H9 (cell line): ENCODE data around the gene NR1D1. TPM values are rescaled to one million over a fixed set of nuclear protein-coding genes. Genes with fewer than 3 reads are reported as not detected.
A peak's percentile ranks its signal among the peaks of the same experiment; 100 is the strongest.

Experiments
- DNase-seq: peaks from one replicate; pipeline ENCODE4 v3.0.0-alpha.2; 2017
- H2AFZ ChIP-seq: one replicate; pipeline ENCODE4 v1.6.1; 2013; ENCODE audit warnings: mild to moderate bottlenecking, low read length, control low read depth, moderate library complexity
- H2AK5ac ChIP-seq: 2 replicates; pipeline ENCODE4 v1.6.1; 2013; ENCODE audit warnings: low read length, control low read depth, mixed read lengths; ENCODE audit not compliant: insufficient read length
- H2BK120ac ChIP-seq: one replicate; pipeline ENCODE4 v1.6.1; 2013; ENCODE audit warnings: low read depth, mild to moderate bottlenecking, low read length, control low read depth, inconsistent platforms; ENCODE audit not compliant: poor library complexity, severe bottlenecking
- H2BK12ac ChIP-seq: 2 replicates; pipeline ENCODE4 v1.6.1; 2013; ENCODE audit warnings: low read length, control low read depth, mixed read lengths, low read depth; ENCODE audit not compliant: insufficient read length
- H2BK15ac ChIP-seq: 2 replicates; pipeline ENCODE4 v1.6.1; 2013; ENCODE audit warnings: low read depth, low read length, control low read depth
- H2BK20ac ChIP-seq: one replicate; pipeline ENCODE4 v1.6.1; 2013; ENCODE audit warnings: low read depth, mild to moderate bottlenecking, low read length, control low read depth, inconsistent platforms; ENCODE audit not compliant: poor library complexity, severe bottlenecking
- H2BK5ac ChIP-seq: 2 replicates; pipeline ENCODE4 v1.6.1; 2013; ENCODE audit warnings: low read length, control low read depth, mixed read lengths; ENCODE audit not compliant: insufficient read length
- H3K14ac ChIP-seq: 2 replicates; pipeline ENCODE4 v1.6.1; 2013; ENCODE audit warnings: low read length, control low read depth; ENCODE audit not compliant: insufficient read depth
- H3K18ac ChIP-seq: 2 replicates; pipeline ENCODE4 v1.6.1; 2013; ENCODE audit warnings: low read depth, mild to moderate bottlenecking, mixed read lengths, low read length, control low read depth; ENCODE audit not compliant: insufficient read length
- H3K23ac ChIP-seq: 2 replicates; pipeline ENCODE4 v1.6.1; 2013; ENCODE audit warnings: low read length, control low read depth, mixed read lengths, low read depth; ENCODE audit not compliant: insufficient read length
- H3K23me2 ChIP-seq: 2 replicates; pipeline ENCODE4 v1.6.1; 2013; ENCODE audit warnings: low read depth, mild to moderate bottlenecking, mixed read lengths, low read length, control low read depth; ENCODE audit not compliant: insufficient read length, poor library complexity, severe bottlenecking
- H3K27ac ChIP-seq: 2 replicates; pipeline ENCODE4 v1.5.1; 2013; ENCODE audit warnings: low read length, control low read depth, mixed read lengths, low read depth; ENCODE audit not compliant: insufficient read length
- H3K27me3 ChIP-seq: 2 replicates; pipeline ENCODE4 v1.6.1; 2013; ENCODE audit warnings: low read length, control low read depth, inconsistent platforms; ENCODE audit not compliant: insufficient read depth
- H3K4ac ChIP-seq: 2 replicates; pipeline ENCODE4 v1.6.1; 2013; ENCODE audit warnings: low read depth, mild to moderate bottlenecking, control low read depth, inconsistent platforms, low read length, moderate library complexity
- H3K4me1 ChIP-seq: 2 replicates; pipeline ENCODE4 v1.6.1; 2013; ENCODE audit warnings: low read length, control low read depth, inconsistent platforms; ENCODE audit not compliant: insufficient read depth
- H3K4me2 ChIP-seq: 2 replicates; pipeline ENCODE4 v1.6.1; 2013; ENCODE audit warnings: low read length, control low read depth, mixed read lengths; ENCODE audit not compliant: insufficient read length, insufficient read depth
- H3K56ac ChIP-seq: 2 replicates; pipeline ENCODE4 v1.6.1; 2013; ENCODE audit warnings: low read depth, mild to moderate bottlenecking, mixed read lengths, low read length, control low read depth; ENCODE audit not compliant: insufficient read length
- H3K79me1 ChIP-seq: 2 replicates; pipeline ENCODE4 v1.6.1; 2013; ENCODE audit warnings: low read depth, mild to moderate bottlenecking, moderate library complexity, low read length, control low read depth, inconsistent platforms; ENCODE audit not compliant: insufficient read depth, poor library complexity, severe bottlenecking
- H3K79me2 ChIP-seq: 2 replicates; pipeline ENCODE4 v1.6.1; 2013; ENCODE audit warnings: low read length, control low read depth, inconsistent platforms; ENCODE audit not compliant: insufficient read depth
- H3K9ac ChIP-seq: 2 replicates; pipeline ENCODE4 v1.6.1; 2013; ENCODE audit warnings: low read length, control low read depth, mixed read lengths; ENCODE audit not compliant: insufficient read length; ENCODE audit errors: extremely low read depth
- H3K9me3 ChIP-seq: one replicate; pipeline ENCODE4 v1.6.1; 2013; ENCODE audit warnings: low read depth, low read length, inconsistent platforms; ENCODE audit not compliant: control insufficient read depth
- H3T11ph ChIP-seq: one replicate; pipeline ENCODE4 v1.6.1; 2013; ENCODE audit warnings: mild to moderate bottlenecking, low read length, control low read depth, inconsistent platforms
- H4K20me1 ChIP-seq: one replicate; pipeline ENCODE4 v1.6.1; 2013; ENCODE audit not compliant: control insufficient read depth, insufficient read length, insufficient read depth
- H4K5ac ChIP-seq: 2 replicates; pipeline ENCODE4 v1.6.1; 2013; ENCODE audit warnings: low read depth, mild to moderate bottlenecking, mixed read lengths, low read length, control low read depth; ENCODE audit not compliant: insufficient read length
- H4K8ac ChIP-seq: replicated peaks from 2 replicates; pipeline ENCODE4 v1.6.1; 2013; ENCODE audit warnings: low read length, control low read depth, mixed read lengths, low read depth; ENCODE audit not compliant: insufficient read length
- H4K91ac ChIP-seq: 2 replicates; pipeline ENCODE4 v1.6.1; 2013; ENCODE audit warnings: low read depth, mild to moderate bottlenecking, moderate library complexity, mixed read lengths, low read length, control low read depth; ENCODE audit not compliant: insufficient read length
- H3K27ac Mint-ChIP-seq, 3 experiments: 2 replicates in 2 of 3; 3 replicates in 1 of 3; pipeline ENCODE4 v1.8.0; 2020 to 2021; ENCODE audit warnings: mixed read lengths in 3 of 3, mild to moderate bottlenecking in 1 of 3, moderate library complexity in 1 of 3
- H3K27me3 Mint-ChIP-seq: 2 replicates; pipeline ENCODE4 v1.8.0; 2021; ENCODE audit warnings: low read depth, mild to moderate bottlenecking, moderate library complexity, mixed read lengths
- H3K36me3 Mint-ChIP-seq, 3 experiments: 2 replicates in 2 of 3; 3 replicates in 1 of 3; pipeline ENCODE4 v1.8.0; 2020 to 2021; ENCODE audit warnings: low read depth in 3 of 3, mixed read lengths in 3 of 3; ENCODE audit not compliant: insufficient read depth in 1 of 3
- H3K4me1 Mint-ChIP-seq, 2 experiments: 2 replicates each; pipeline ENCODE4 v1.8.0; 2020; ENCODE audit warnings: mixed read lengths in 2 of 2
- H3K4me3 Mint-ChIP-seq, 2 experiments: 2 replicates in 1 of 2; 3 replicates in 1 of 2; pipeline ENCODE4 v1.8.0; 2020 to 2021; ENCODE audit warnings: mild to moderate bottlenecking in 2 of 2, mixed read lengths in 2 of 2, moderate library complexity in 1 of 2
- H3K9me3 Mint-ChIP-seq, 2 experiments: 2 replicates in 1 of 2; 3 replicates in 1 of 2; pipeline ENCODE4 v1.8.0; 2020; ENCODE audit warnings: mild to moderate bottlenecking in 2 of 2, mixed read lengths in 2 of 2, moderate library complexity in 1 of 2
- WGBS: extraction: QIAGEN DNeasy Blood & Tissue Kit; methylation state at CpG from one replicate; pipeline ENCODE4 v1.1.7; 2013; ENCODE audit warnings: missing lambda C conversion rate, low lambda C conversion rate, mixed read lengths; ENCODE audit not compliant: insufficient read length; ENCODE audit errors: extremely low coverage; 5-methylcytosine and 5-hydroxymethylcytosine counted together
- total RNA-seq: library from RNA; stranded (reverse); gene quantifications from 2 replicates; pipeline ENCODE4 v1.2.1, GENCODE V29; 2021
- TF ChIP-seq, protein P1 (sequence below): fragments of 200-600 bp; sonication (generic); conservative IDR thresholded peaks from 3 replicates; pipeline ENCODE4 v1.8.0; 2021; ENCODE audit warnings: antibody characterized with exemption, mild to moderate bottlenecking

NR1D1 gene
- total RNA-seq, 1 experiment from 2014 or later = 8.6 TPM

- Histone ChIP-seq H3K4me1 (peaks cover 10% of the 10 kb centered on the region), H2AFZ (no peak overlapping the region), H2BK120ac (no peak overlapping the region), H4K8ac (no peak overlapping the region), H3K79me1 (no peaks in the 10 kb centered on the region), H4K91ac (no peak overlapping the region), H3K9me3 (no peaks in the 10 kb centered on the region), H3K27ac (no peak overlapping the region), H3K79me2 (no peaks in the 10 kb centered on the region), H3K14ac (no peak overlapping the region), H2BK20ac (no peak overlapping the region), H3K4me2 (no peak overlapping the region), H3T11ph (no peak overlapping the region), H3K23me2 (peaks cover 9% of the 10 kb centered on the region), H2BK12ac (no peak overlapping the region), H3K27me3 (peaks cover 2% of the 10 kb centered on the region; the same call in 1 of the 2 replicates), H3K4ac (no peak overlapping the region), H3K9ac (no peak overlapping the region), H4K5ac (no peak overlapping the region), H4K20me1 (no peaks in the 10 kb centered on the region), H2AK5ac (no peak overlapping the region), H3K56ac (no peak overlapping the region), H2BK5ac (no peak overlapping the region), H3K18ac (no peak overlapping the region), H2BK15ac (no peak overlapping the region), H3K23ac (no peak overlapping the region)
- DNase-seq = no peak
- no peaks in the 10 kb centered on the region; a peak in 1 of 7 replicates for H3K36me3 Mint-ChIP-seq
- peaks cover 45 to 68% of the 10 kb centered on the region in 2 experiments for H3K4me1 Mint-ChIP-seq
- H3K4me3 Mint-ChIP-seq = peak overlapping the region; percentile 74 to 91; a peak in 4 of 5 replicates
- TF ChIP-seq, protein P1, sequence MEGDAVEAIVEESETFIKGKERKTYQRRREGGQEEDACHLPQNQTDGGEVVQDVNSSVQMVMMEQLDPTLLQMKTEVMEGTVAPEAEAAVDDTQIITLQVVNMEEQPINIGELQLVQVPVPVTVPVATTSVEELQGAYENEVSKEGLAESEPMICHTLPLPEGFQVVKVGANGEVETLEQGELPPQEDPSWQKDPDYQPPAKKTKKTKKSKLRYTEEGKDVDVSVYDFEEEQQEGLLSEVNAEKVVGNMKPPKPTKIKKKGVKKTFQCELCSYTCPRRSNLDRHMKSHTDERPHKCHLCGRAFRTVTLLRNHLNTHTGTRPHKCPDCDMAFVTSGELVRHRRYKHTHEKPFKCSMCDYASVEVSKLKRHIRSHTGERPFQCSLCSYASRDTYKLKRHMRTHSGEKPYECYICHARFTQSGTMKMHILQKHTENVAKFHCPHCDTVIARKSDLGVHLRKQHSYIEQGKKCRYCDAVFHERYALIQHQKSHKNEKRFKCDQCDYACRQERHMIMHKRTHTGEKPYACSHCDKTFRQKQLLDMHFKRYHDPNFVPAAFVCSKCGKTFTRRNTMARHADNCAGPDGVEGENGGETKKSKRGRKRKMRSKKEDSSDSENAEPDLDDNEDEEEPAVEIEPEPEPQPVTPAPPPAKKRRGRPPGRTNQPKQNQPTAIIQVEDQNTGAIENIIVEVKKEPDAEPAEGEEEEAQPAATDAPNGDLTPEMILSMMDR = no peak
- WGBS = no CpG with 5 or more reads among the region's 11 CpGs
- H3K9me3 Mint-ChIP-seq = no peaks in the 10 kb centered on the region; a peak in 1 of 5 replicates
- 0 out of 7 replicates have a peak overlapping the region, but pooled peaks of 1 of the 3 experiments have one; percentile 31 for H3K27ac Mint-ChIP-seq
- peaks cover 41% of the 10 kb centered on the region for H3K27me3 Mint-ChIP-seq
Observed at GRCh38 chr17:40060887-40061608, 39.3 kb downstream of the NR1D1 start.
